D721Med (cell line): ENCODE measurements around the gene STUB1.

ENCODE experiments used
- DNase-seq: peaks from one replicate; pipeline ENCODE4 v3.0.0; 2011; ENCODE audit warnings: low spot score; ENCODE audit not compliant: insufficient read length
- FAIRE-seq: peaks from 2 replicates; lab custom pipeline; 2011; peaks lifted over from hg19 to GRCh38; lab: Jason Lieb, UNC
- CTCF ChIP-seq: IDR thresholded peaks from 2 replicates; pipeline ENCODE4 v1.5.1; 2012; ENCODE audit warnings: mild to moderate bottlenecking, control low read depth; ENCODE audit not compliant: insufficient read depth; ENCODE audit errors: missing control alignments

Gene STUB1

DNA sequence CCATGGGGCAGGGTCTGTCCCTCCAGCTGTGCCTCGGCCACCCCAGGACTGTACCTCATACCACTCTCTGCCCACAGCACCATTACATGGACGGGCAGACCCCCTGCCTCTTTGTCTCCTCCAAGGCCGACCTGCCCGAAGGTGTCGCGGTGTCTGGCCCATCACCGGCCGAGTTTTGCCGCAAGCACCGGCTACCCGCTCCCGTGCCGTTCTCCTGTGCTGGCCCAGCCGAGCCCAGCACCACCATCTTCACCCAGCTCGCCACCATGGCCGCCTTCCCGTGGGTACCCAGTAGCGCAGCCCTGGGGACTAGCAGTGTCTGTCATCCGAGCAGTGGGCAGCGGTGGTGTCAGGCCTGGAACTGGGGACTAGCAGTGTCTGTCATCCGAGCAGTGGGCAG lies 7.4 kb upstream of the STUB1 start:
- no peak for FAIRE-seq
- DNase-seq, result no peak
- no peak for TF ChIP-seq CTCF

DNA sequence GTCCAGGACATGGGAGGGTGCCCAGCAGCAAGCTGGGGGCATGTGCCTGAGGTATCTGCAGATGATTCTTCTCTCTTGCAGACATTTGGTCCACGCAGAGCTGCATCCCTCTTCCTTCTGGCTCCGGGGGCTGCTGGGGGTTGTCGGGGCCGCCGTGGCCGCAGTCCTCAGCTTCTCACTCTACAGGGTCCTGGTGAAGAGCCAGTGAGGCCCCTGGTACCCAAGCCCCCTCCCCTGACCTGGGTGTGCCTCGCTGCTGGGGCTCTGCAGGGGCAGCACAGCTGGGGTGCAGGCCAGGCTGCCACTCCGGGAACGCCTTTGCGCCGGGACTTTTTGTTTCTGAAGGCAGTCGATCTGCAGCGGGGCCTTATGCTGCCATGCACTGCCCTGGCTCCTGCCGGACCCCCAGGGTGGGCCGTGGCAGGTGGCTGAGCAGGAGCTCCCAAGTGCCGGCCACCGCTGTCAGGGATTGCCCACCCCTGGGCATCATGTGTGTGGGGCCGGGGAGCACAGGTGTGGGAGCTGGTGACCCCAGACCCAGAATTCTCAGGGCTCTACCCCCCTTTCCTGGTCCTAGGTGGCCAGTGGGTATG lies 6.7 kb upstream of the STUB1 start:
- TF ChIP-seq CTCF, result no peak
- DNase-seq, result no peak

GRCh38 chr16:674214-674881 lies 5.9 kb upstream of the STUB1 start:
- TF ChIP-seq CTCF, result no peak
- no peak for DNase-seq
- no peak for FAIRE-seq

More for the DNA sequence above, 6.7 kb upstream of the STUB1 start:
- FAIRE-seq, result no peak

- no peak for FAIRE-seq
- DNase-seq, result no peak
- TF ChIP-seq CTCF, result no peak
Observed at GRCh38 chr16:674968-675883, 5.0 kb upstream of the STUB1 start, which contains the start of gene RHBDL1. TSS of gene RHBDL1 (plus strand) at chr16:675671. CDS start at chr16:675791, 120 bp downstream.

- no peak for FAIRE-seq
- TF ChIP-seq CTCF, result no peak
Observed at GRCh38 chr16:675884-676564, 4.2 kb upstream of the STUB1 start.

DNA sequence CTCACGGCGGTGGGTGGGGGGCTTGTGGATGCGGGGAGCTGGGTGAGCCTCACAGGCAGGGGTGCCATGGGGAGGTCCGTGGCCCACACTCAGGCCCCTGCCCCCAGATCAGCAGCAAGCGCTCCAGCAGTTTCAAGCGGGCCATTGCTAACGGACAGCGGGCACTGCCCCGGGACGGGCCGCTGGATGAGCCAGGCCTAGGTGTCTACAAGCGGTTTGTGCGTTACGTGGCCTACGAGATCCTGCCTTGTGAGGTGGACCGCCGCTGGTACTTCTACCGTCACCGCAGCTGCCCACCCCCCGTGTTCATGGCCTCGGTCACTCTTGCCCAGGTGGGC lies 3.7 kb upstream of the STUB1 start:
- no peak for TF ChIP-seq CTCF
- FAIRE-seq, result no peak
- no peak for DNase-seq

More at GRCh38 chr16:675884-676564, 4.2 kb upstream of the STUB1 start:
- no peak for DNase-seq
